Osteoblast (primary cell): ENCODE results near the gene BBX. TPM values are rescaled to one million over a fixed set of nuclear protein-coding genes. Genes with fewer than 3 reads are reported as not detected.

Experiments
- DNase-seq: peaks from one replicate; pipeline ENCODE4 v3.0.0; 2011; ENCODE audit warnings: low spot score, mixed read lengths; ENCODE audit not compliant: insufficient read length; ENCODE audit errors: missing footprints
- H2AFZ ChIP-seq: 2 replicates; pipeline ENCODE4 v1.6.0; 2011; ENCODE audit warnings: mild to moderate bottlenecking, low read length
- H3K27ac ChIP-seq: 2 replicates; pipeline ENCODE4 v1.5.1; 2011; ENCODE audit warnings: mild to moderate bottlenecking, low read depth, low read length, moderate library complexity
- H3K27me3 ChIP-seq: 2 replicates; pipeline ENCODE4 v1.6.0; 2012; ENCODE audit warnings: mild to moderate bottlenecking, control low read depth, inconsistent platforms, low read length, moderate library complexity; ENCODE audit not compliant: insufficient read depth
- H3K36me3 ChIP-seq: 2 replicates; pipeline ENCODE4 v1.5.1; 2011; ENCODE audit warnings: mild to moderate bottlenecking, low read length, control low read depth, moderate library complexity; ENCODE audit not compliant: insufficient read depth
- H3K4me1 ChIP-seq: 2 replicates; pipeline ENCODE4 v1.5.1; 2011; ENCODE audit warnings: mild to moderate bottlenecking, low read length, control low read depth, moderate library complexity; ENCODE audit not compliant: insufficient read depth
- H3K4me2 ChIP-seq: 2 replicates; pipeline ENCODE4 v1.6.0; 2011; ENCODE audit warnings: mild to moderate bottlenecking, low read length; ENCODE audit not compliant: insufficient read depth
- H3K4me3 ChIP-seq: fragments of 200-600 bp; sonication (generic); 3 replicates; pipeline ENCODE4 v1.5.1; 2012; ENCODE audit warnings: mild to moderate bottlenecking, low read length, inconsistent platforms; ENCODE audit not compliant: insufficient read depth
- H3K79me2 ChIP-seq: 2 replicates; pipeline ENCODE4 v1.6.0; 2012; ENCODE audit warnings: mild to moderate bottlenecking, low read length, control low read depth, inconsistent platforms; ENCODE audit not compliant: insufficient read depth
- H3K9me3 ChIP-seq: 2 replicates; pipeline ENCODE4 v1.5.1; 2011; ENCODE audit warnings: low read depth, low read length, control low read depth
- H4K20me1 ChIP-seq: 2 replicates; pipeline ENCODE4 v1.6.0; 2012; ENCODE audit warnings: mild to moderate bottlenecking, low read length, control low read depth; ENCODE audit not compliant: insufficient read depth
- total RNA-seq: library from RNA; depleted of rRNA; stranded (reverse); fragments of >200 nt; gene quantifications from 2 replicates; pipeline ENCODE4 v1.2.3, GENCODE V29; 2012
- TF ChIP-seq, protein P1 (sequence below): IDR thresholded peaks from 2 replicates; pipeline ENCODE4 v1.5.1; 2011; ENCODE audit warnings: mild to moderate bottlenecking, low read depth, low read length, moderate library complexity; ENCODE audit errors: extremely low read depth

BBX gene
- total RNA-seq, 1 donor, result 66.6 TPM

- Histone ChIP-seq H2AFZ (no peak overlapping the region), H3K4me1 (peaks cover 37% of the 10 kb centered on the region), H3K4me2 (no peak overlapping the region), H3K4me3 (no peak overlapping the region), H3K9me3 (no peaks in the 10 kb centered on the region), H3K79me2 (no peaks in the 10 kb centered on the region), H3K36me3 (no peaks in the 10 kb centered on the region), H3K27ac (no peak overlapping the region), H3K27me3 (no peaks in the 10 kb centered on the region), H4K20me1 (no peaks in the 10 kb centered on the region)
- TF ChIP-seq, protein P1, sequence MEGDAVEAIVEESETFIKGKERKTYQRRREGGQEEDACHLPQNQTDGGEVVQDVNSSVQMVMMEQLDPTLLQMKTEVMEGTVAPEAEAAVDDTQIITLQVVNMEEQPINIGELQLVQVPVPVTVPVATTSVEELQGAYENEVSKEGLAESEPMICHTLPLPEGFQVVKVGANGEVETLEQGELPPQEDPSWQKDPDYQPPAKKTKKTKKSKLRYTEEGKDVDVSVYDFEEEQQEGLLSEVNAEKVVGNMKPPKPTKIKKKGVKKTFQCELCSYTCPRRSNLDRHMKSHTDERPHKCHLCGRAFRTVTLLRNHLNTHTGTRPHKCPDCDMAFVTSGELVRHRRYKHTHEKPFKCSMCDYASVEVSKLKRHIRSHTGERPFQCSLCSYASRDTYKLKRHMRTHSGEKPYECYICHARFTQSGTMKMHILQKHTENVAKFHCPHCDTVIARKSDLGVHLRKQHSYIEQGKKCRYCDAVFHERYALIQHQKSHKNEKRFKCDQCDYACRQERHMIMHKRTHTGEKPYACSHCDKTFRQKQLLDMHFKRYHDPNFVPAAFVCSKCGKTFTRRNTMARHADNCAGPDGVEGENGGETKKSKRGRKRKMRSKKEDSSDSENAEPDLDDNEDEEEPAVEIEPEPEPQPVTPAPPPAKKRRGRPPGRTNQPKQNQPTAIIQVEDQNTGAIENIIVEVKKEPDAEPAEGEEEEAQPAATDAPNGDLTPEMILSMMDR, result no peak
- DNase-seq, result no peak
Measured at GRCh38 chr3:107665351-107665750, 142.6 kb downstream of the BBX start.

DNA sequence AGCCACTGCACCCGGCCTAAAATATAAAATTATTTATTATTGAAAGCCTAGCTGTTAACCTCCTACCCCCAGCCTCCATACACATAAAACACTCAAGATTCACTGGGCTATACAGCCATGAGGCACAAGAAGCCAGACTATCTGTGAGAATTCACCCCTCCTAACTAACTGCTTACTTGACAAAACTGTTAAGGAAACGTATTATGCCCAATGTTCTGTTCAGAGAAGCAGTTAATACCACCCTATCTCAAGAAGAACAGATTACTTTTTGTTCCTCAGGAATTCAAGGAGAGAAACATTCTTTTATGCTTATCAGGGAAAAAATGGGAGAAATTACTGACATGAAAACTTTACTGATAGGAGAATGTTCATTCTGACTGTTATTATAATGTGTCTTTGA is 144.1 kb downstream of the BBX start:
- Histone ChIP-seq H4K20me1 (no peaks in the 10 kb centered on the region), H3K4me2 (no peak overlapping the region), H3K79me2 (no peaks in the 10 kb centered on the region), H2AFZ (no peak overlapping the region), H3K27me3 (no peaks in the 10 kb centered on the region), H3K4me1 (peaks cover 22% of the 10 kb centered on the region), H3K9me3 (no peaks in the 10 kb centered on the region), H3K4me3 (no peak overlapping the region), H3K36me3 (no peaks in the 10 kb centered on the region), H3K27ac (no peak overlapping the region)
- no peak for DNase-seq
- TF ChIP-seq, protein P1, result no peak

DNA sequence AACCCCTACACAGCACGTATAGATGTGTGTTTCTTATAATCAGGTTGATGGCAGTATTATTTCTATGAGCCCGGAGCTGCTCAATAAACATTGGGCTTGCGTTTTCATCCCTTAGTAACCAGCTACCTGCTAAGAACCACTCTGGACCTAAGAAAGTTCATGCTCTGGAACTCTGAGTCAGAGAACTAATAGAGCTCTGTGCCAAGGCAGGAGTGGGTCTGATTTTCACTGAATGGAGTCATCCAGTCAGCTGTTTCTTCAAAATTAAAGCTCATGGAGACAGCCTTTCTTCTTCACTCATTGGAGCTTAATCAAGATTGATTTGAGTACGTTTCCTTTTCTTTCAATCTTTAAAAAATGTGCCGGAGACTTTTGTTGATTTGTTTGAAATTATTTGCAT is 145.7 kb downstream of the BBX start:
- peaks cover 8% of the 10 kb centered on the region for H3K4me1 ChIP-seq
- H3K36me3 ChIP-seq, result no peaks in the 10 kb centered on the region
- no peaks in the 10 kb centered on the region for H3K9me3 ChIP-seq
- H4K20me1 ChIP-seq, result no peaks in the 10 kb centered on the region
- TF ChIP-seq, protein P1, result no peak
- no peak for DNase-seq
- no peaks in the 10 kb centered on the region for H3K79me2 ChIP-seq
- H3K4me3 ChIP-seq, result no peak overlapping the region
- no peak overlapping the region for H2AFZ ChIP-seq
- H3K4me2 ChIP-seq, result no peak overlapping the region
- H3K27me3 ChIP-seq, result no peaks in the 10 kb centered on the region
- H3K27ac ChIP-seq, result no peak overlapping the region

GRCh38 chr3:107668963-107669362 is 146.2 kb downstream of the BBX start:
- Histone ChIP-seq H4K20me1 (no peaks in the 10 kb centered on the region), H3K4me2 (no peak overlapping the region), H3K27ac (no peak overlapping the region), H3K36me3 (no peaks in the 10 kb centered on the region), H3K9me3 (no peaks in the 10 kb centered on the region), H3K4me1 (peaks cover 5% of the 10 kb centered on the region), H3K27me3 (no peaks in the 10 kb centered on the region), H3K4me3 (no peak overlapping the region), H3K79me2 (no peaks in the 10 kb centered on the region), H2AFZ (no peak overlapping the region)
- TF ChIP-seq, protein P1, result no peak
- DNase-seq, result no peak
